BJ (cell line): ENCODE results near the gene PDCD11. TPM values are rescaled to one million over a fixed set of nuclear protein-coding genes. Genes with fewer than 3 reads are reported as not detected.

ENCODE experiments used
- CTCF ChIA-PET: fragments of 350-600 bp; formaldehyde crosslinking; extraction: SDS; loops from one replicate; lab custom pipeline; 2021; ENCODE audit warnings: antibody characterized with exemption, inconsistent platforms; lab: Yijun Ruan, JAX
- POLR2A ChIA-PET: fragments of 300-600 bp; sonication (Branson Sonifier 250); formaldehyde crosslinking; extraction: SDS; loops from one replicate; lab custom pipeline; 2021; ENCODE audit warnings: antibody characterized with exemption; lab: Charles Lee
- DNase-seq: peaks from one replicate; pipeline ENCODE4 v3.0.0-alpha.2; 2011; ENCODE audit warnings: low read depth
- H3K27me3 ChIP-seq: 2 replicates; pipeline ENCODE4 v1.6.0; 2011; ENCODE audit warnings: low read length; ENCODE audit not compliant: control insufficient read depth, insufficient read depth
- H3K36me3 ChIP-seq: 2 replicates; pipeline ENCODE4 v1.5.1; 2011; ENCODE audit warnings: low read length; ENCODE audit not compliant: control insufficient read depth, insufficient read depth
- H3K4me3 ChIP-seq: 2 replicates; pipeline ENCODE4 v1.5.1; 2011; ENCODE audit warnings: low read depth, mild to moderate bottlenecking, control low read depth, low read length
- polyA plus RNA-seq: library from polyadenylated mRNA; depleted of rRNA; stranded (reverse); fragments of >200 nt; gene quantifications from 2 replicates; pipeline ENCODE4 v1.2.3, GENCODE V29; 2011
- TF ChIP-seq, protein P1 (sequence below): IDR thresholded peaks from 2 replicates; pipeline ENCODE4 v1.5.1; 2011; ENCODE audit warnings: low read depth, mild to moderate bottlenecking, control low read depth, inconsistent platforms, low read length, moderate library complexity; ENCODE audit not compliant: insufficient read depth

The PDCD11 gene
- polyA plus RNA-seq, 1 experiment = 17.0 TPM

DNA sequence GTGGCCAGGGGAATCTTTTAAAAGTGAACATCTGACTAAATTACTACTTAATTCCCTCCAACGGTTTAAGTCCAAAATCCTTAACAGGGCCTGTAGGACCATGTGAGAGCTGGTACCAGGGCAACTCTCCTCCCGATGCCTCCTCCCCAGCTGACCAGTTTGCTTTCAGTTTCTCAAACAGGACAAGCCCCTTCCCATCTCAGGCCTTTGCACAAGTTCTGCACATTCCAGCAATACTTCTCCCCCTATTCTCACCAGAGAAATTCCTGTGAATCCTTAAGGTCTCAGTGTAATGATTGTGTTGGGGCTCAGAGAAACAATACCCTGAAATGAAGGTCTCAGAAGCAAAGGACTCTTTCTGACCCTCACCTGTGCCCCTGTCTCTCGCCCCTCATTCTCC lies 70.3 kb downstream of the PDCD11 start:
- POLR2A ChIA-PET = no interaction called here
- no peak for DNase-seq
- no peaks in the 10 kb centered on the region for H3K36me3 ChIP-seq
- TF ChIP-seq, protein P1, sequence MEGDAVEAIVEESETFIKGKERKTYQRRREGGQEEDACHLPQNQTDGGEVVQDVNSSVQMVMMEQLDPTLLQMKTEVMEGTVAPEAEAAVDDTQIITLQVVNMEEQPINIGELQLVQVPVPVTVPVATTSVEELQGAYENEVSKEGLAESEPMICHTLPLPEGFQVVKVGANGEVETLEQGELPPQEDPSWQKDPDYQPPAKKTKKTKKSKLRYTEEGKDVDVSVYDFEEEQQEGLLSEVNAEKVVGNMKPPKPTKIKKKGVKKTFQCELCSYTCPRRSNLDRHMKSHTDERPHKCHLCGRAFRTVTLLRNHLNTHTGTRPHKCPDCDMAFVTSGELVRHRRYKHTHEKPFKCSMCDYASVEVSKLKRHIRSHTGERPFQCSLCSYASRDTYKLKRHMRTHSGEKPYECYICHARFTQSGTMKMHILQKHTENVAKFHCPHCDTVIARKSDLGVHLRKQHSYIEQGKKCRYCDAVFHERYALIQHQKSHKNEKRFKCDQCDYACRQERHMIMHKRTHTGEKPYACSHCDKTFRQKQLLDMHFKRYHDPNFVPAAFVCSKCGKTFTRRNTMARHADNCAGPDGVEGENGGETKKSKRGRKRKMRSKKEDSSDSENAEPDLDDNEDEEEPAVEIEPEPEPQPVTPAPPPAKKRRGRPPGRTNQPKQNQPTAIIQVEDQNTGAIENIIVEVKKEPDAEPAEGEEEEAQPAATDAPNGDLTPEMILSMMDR = no peak
- H3K4me3 ChIP-seq = no peak overlapping the region
- CTCF ChIA-PET = no interaction called here
- peaks cover 1% of the 10 kb centered on the region; the same call in 1 of the 2 replicates for H3K27me3 ChIP-seq

DNA sequence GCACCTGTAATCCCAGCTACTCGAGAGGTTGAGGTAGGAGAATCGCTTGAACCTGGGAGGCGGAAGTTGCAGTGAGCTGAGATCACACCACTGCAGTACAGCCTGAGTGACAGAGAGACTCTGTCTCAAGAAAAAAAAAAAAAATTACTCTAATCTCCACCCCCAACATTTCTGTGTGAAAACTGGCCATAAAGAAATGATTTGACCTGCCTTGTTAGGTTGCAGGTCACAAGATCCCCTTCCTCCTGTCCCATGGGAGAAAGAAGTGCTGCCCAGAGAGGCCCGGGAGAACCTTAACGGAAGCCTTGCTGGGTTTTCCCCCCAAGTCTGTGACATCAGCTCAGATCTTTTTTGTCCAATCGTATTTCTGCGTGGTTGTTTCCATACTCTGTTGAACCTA lies 71.0 kb downstream of the PDCD11 start:
- no peak for DNase-seq
- Histone ChIP-seq H3K36me3 (no peaks in the 10 kb centered on the region), H3K4me3 (no peak overlapping the region), H3K27me3 (peaks cover 1% of the 10 kb centered on the region; the same call in 1 of the 2 replicates)
- CTCF ChIA-PET = no interaction called here
- POLR2A ChIA-PET = no interaction called here
- TF ChIP-seq, protein P1 = no peak

- Histone ChIP-seq H3K4me3 (no peak overlapping the region), H3K36me3 (no peaks in the 10 kb centered on the region), H3K27me3 (peaks cover 1% of the 10 kb centered on the region; the same call in 1 of the 2 replicates)
- TF ChIP-seq, protein P1 = no peak
- POLR2A ChIA-PET = no interaction called here
- CTCF ChIA-PET = interaction anchor here (0.8 to 1.4 kb wide), 2 partner anchors 12 to 53 kb away, joined by 3 read pairs; no protein-coding TSS in a partner anchor
- DNase-seq = no peak
These were observed 72.8 kb downstream of the PDCD11 start for GRCh38 chr10:103469201-103469600.

GRCh38 chr10:103470761-103471653 lies 74.6 kb downstream of the PDCD11 start:
- TF ChIP-seq, protein P1 = no peak
- H3K4me3 ChIP-seq = no peak overlapping the region
- ChIA-PET POLR2A (no interaction called here), CTCF (interaction anchor here (0.8 to 1.9 kb wide), 5 partner anchors 10 to 55 kb away, joined by 3 to 9 read pairs (median 3); no protein-coding TSS in a partner anchor)
- H3K36me3 ChIP-seq = no peaks in the 10 kb centered on the region
- no peak for DNase-seq
- H3K27me3 ChIP-seq = peaks cover 1% of the 10 kb centered on the region; the same call in 1 of the 2 replicates

- Histone ChIP-seq H3K36me3 (no peaks in the 10 kb centered on the region), H3K4me3 (no peak overlapping the region), H3K27me3 (peaks cover 1% of the 10 kb centered on the region; the same call in 1 of the 2 replicates)
- POLR2A ChIA-PET = no interaction called here
- DNase-seq = no peak
- TF ChIP-seq, protein P1 = no peak
- CTCF ChIA-PET = interaction anchor here (1.0 to 1.9 kb wide), 5 partner anchors 9 to 56 kb away, joined by 3 to 9 read pairs (median 3); no protein-coding TSS in a partner anchor
These were observed 75.6 kb downstream of the PDCD11 start for GRCh38 chr10:103472005-103472404.
